ENCODE data around the gene SHQ1.
"Not testable (repeated sequence)": the region's sequence is repeated elsewhere in the genome, so short reads cannot be mapped to it uniquely, and the experiment has no call there.

SHQ1 gene

DNA sequence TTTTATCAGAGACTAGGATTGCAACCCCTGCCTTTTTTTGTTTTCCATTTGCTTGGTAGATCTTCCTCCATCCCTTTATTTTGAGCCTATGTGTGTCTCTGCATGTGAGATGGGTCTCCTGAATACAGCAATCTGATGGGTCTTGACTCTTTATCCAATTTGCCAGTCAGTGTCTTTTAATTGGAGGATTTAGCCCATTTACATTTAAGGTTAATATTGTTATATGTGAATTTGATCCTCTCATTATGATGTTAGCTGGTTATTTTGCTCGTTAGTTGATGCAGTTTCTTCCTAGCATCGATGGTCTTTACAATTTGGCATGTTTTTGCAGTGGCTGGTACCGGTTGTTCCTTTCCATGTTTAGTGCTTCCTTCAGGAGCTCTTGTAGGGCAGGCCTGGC is 134.1 kb downstream of the SHQ1 start:
- not testable (repeated sequence) for H3K79me2 ChIP-seq (ENCODE audit: control insufficient read depth, insufficient read depth, low read length, unreplicated experiment); H3K27ac ChIP-seq (ENCODE audit: low read depth, low read length); H2AFZ ChIP-seq (ENCODE audit: low read length, unreplicated experiment); H3K27me3 ChIP-seq (ENCODE audit: insufficient read depth, low read length); H3K4me1 ChIP-seq (ENCODE audit: control insufficient read depth, insufficient read depth, low read length, unreplicated experiment); H3K36me3 ChIP-seq (ENCODE audit: insufficient read depth, low read length); H3K4me3 ChIP-seq (ENCODE audit: low read depth, low read length)

DNA sequence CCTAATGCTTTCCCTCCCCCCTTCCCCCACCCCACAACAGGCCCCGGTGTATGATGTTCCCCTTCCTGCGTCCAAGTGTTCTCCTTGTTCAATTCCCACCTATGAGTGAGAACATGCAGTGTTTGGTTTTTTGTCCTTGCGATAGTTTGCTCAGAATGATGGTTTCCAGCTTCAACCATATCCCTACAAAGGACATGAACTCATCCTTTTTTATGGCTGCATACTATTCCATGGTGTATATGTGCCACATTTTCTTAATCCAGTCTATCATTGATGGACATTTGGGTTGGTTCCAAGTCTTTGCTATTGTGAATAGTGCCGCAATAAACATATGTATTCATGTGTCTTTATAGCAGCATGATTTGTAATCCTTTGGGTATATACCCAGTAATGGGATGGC is 137.8 kb downstream of the SHQ1 start:
- not testable (repeated sequence) for H3K4me1 ChIP-seq (ENCODE audit: control insufficient read depth, insufficient read depth, low read length, unreplicated experiment); H3K36me3 ChIP-seq (ENCODE audit: insufficient read depth, low read length); H3K4me3 ChIP-seq (ENCODE audit: low read depth, low read length); H3K27ac ChIP-seq (ENCODE audit: low read depth, low read length); H2AFZ ChIP-seq (ENCODE audit: low read length, unreplicated experiment); H3K27me3 ChIP-seq (ENCODE audit: insufficient read depth, low read length); H3K79me2 ChIP-seq (ENCODE audit: control insufficient read depth, insufficient read depth, low read length, unreplicated experiment)

DNA sequence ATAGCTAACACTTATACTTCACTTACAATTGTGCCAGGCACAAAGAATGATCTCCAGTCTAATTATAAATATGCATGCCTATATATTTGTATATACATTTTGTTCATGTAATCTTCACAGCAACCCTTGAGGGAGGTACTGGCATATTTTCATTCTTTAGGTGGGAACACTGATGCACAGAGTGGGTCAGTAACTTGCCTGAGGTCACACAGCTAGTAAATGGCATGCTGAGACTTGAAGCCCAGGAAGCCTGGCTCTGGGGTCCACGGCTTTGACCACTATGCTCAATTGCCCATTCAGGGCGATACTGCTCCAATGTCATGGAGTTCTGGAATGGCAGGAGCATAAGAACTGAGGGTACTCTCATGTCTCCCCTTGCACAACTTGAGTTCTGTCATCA is 139.8 kb downstream of the SHQ1 start:
- Histone ChIP-seq H3K27ac (ENCODE audit: low read depth, low read length) (no peak overlapping the region), H3K4me3 (ENCODE audit: low read depth, low read length) (no peak overlapping the region)

DNA sequence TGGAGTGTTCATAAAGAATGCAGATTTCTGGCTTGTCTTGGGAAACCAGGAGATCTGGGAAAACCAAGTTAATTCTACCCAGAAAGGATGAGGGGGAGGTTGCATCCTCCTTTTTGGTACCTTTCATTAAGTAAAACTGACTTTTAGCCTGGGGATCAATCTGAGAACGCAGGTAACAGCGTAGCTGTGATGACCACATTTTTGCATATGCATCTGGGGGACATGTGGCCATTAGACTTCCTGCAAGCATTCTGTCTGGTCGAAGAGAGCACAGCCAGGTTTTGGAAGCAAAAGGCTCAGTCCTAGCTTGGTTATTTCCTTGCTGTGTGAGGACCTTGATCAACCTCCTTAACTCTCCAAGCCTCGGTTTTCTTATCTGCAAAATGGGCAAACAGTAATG is 145.2 kb downstream of the SHQ1 start:
- H3K4me1 ChIP-seq (ENCODE audit: control insufficient read depth, insufficient read depth, low read length, unreplicated experiment), result no peaks in the 10 kb centered on the region
- no peaks in the 10 kb centered on the region for H3K36me3 ChIP-seq (ENCODE audit: insufficient read depth, low read length)
- peaks cover 19% of the 10 kb centered on the region for H3K27me3 ChIP-seq (ENCODE audit: insufficient read depth, low read length)
- no peaks in the 10 kb centered on the region for H3K79me2 ChIP-seq (ENCODE audit: control insufficient read depth, insufficient read depth, low read length, unreplicated experiment)
- no peak overlapping the region for H3K4me3 ChIP-seq (ENCODE audit: low read depth, low read length)
- H2AFZ ChIP-seq (ENCODE audit: low read length, unreplicated experiment), result no peak overlapping the region
- H3K27ac ChIP-seq (ENCODE audit: low read depth, low read length), result no peak overlapping the region

More for the DNA sequence above, 139.8 kb downstream of the SHQ1 start:
- H2AFZ ChIP-seq (ENCODE audit: low read length, unreplicated experiment), result no peak overlapping the region
- no peaks in the 10 kb centered on the region for H3K36me3 ChIP-seq (ENCODE audit: insufficient read depth, low read length)
- no peaks in the 10 kb centered on the region for H3K79me2 ChIP-seq (ENCODE audit: control insufficient read depth, insufficient read depth, low read length, unreplicated experiment)
- H3K27me3 ChIP-seq (ENCODE audit: insufficient read depth, low read length), result 0 out of 2 replicates have a peak, but pooled peaks cover 4% of the 10 kb centered on the region
- no peaks in the 10 kb centered on the region for H3K4me1 ChIP-seq (ENCODE audit: control insufficient read depth, insufficient read depth, low read length, unreplicated experiment)

DNA sequence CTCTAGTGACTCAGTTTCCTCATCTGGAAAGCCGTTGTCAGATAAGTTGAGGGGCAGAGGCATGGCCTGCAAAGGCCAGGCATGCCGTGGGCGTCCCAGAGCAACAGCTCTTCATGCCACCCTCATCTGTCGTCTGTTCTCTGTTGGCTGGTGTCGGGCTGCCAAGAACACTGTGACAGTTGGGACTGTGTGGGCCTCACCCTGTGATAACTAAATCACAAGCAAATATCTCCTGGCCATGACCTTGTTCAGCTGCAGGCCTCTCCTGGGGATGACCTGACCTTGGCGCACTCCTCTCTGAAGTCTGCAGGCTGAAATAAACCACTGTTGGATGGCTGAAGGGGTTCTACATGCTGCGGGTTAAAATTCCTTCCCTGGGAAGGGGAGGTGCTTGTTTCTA is 145.9 kb downstream of the SHQ1 start:
- H3K4me3 ChIP-seq (ENCODE audit: low read depth, low read length), result no peak overlapping the region
- no peaks in the 10 kb centered on the region for H3K4me1 ChIP-seq (ENCODE audit: control insufficient read depth, insufficient read depth, low read length, unreplicated experiment)
- no peaks in the 10 kb centered on the region for H3K79me2 ChIP-seq (ENCODE audit: control insufficient read depth, insufficient read depth, low read length, unreplicated experiment)
- peaks cover 25% of the 10 kb centered on the region for H3K27me3 ChIP-seq (ENCODE audit: insufficient read depth, low read length)
- H3K36me3 ChIP-seq (ENCODE audit: insufficient read depth, low read length), result no peaks in the 10 kb centered on the region
- H3K27ac ChIP-seq (ENCODE audit: low read depth, low read length), result no peak overlapping the region
- H2AFZ ChIP-seq (ENCODE audit: low read length, unreplicated experiment), result no peak overlapping the region

DNA sequence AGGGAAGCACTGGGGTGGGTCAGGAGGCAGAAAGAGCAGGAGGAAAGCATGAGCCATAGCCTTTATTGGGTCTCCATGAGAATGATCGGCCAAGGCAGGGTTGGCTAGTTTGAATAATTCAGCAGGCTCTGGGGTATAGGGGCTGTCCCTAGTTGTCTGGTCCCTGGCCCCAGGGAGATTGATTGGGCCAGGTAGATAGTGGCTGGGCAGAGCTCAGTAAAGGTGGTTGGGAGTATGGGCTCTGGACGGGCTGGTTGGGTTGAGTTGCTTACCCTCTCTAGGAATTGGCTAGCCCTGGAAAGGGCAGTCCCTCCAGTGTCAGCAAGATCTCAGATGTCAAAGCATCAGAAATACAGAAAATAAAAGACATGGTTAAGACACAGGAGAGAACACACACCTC is 148.1 kb downstream of the SHQ1 start:
- no peak overlapping the region for H3K4me3 ChIP-seq (ENCODE audit: low read depth, low read length)
- H3K36me3 ChIP-seq (ENCODE audit: insufficient read depth, low read length), result no peaks in the 10 kb centered on the region
- H3K27me3 ChIP-seq (ENCODE audit: insufficient read depth, low read length), result peaks cover 31% of the 10 kb centered on the region

DNA sequence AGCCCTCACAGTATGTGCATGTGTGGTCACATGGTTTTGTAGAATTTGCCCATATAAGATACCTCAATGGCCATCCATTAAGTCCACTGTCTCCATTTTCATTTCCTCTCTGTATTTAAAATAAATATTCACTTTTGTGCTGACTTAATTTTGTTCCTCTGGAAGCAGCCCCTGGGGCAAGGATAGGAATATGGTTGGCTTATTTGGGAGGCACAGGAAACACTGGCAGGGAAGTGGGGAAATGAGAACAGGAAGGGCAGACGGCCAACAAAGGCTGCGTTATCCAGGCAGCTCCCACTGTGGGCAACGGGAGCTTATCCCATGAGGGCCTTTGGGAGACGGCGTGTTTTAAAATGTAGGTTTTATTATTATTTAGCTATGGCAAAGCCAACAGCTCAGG is 148.6 kb downstream of the SHQ1 start:
- Histone ChIP-seq H3K36me3 (ENCODE audit: insufficient read depth, low read length) (no peaks in the 10 kb centered on the region), H3K27ac (ENCODE audit: low read depth, low read length) (no peak overlapping the region), H3K27me3 (ENCODE audit: insufficient read depth, low read length) (peaks cover 31% of the 10 kb centered on the region), H2AFZ (ENCODE audit: low read length, unreplicated experiment) (no peak overlapping the region), H3K4me1 (ENCODE audit: control insufficient read depth, insufficient read depth, low read length, unreplicated experiment) (peaks cover 2% of the 10 kb centered on the region), H3K4me3 (ENCODE audit: low read depth, low read length) (no peak overlapping the region), H3K79me2 (ENCODE audit: control insufficient read depth, insufficient read depth, low read length, unreplicated experiment) (no peaks in the 10 kb centered on the region)

More for the DNA sequence above, 148.1 kb downstream of the SHQ1 start:
- H3K4me1 ChIP-seq (ENCODE audit: control insufficient read depth, insufficient read depth, low read length, unreplicated experiment), result no peaks in the 10 kb centered on the region
- no peaks in the 10 kb centered on the region for H3K79me2 ChIP-seq (ENCODE audit: control insufficient read depth, insufficient read depth, low read length, unreplicated experiment)
- no peak overlapping the region for H3K27ac ChIP-seq (ENCODE audit: low read depth, low read length)
- H2AFZ ChIP-seq (ENCODE audit: low read length, unreplicated experiment), result no peak overlapping the region

Measured in ACC112 (cell line).